A549 (cell line): Measurements from ENCODE around the gene TARDBP. TPM values are rescaled to one million over a fixed set of nuclear protein-coding genes. Genes with fewer than 3 reads are reported as not detected.

Experiments used
- ATAC-seq, 2 experiments: fragments of 200-7000 bp in 1 of 2; fragments of >200 bp in 1 of 2; cut with Nextera tagmentation in 1 of 2; cut with Tn5 transposase in 1 of 2; 3 replicates each; pipeline versions ENCODE4 v1.8.0 to v1.9.1; 2018 to 2020; ENCODE audit warnings: mild to moderate bottlenecking in 1 of 2, moderate library complexity in 1 of 2
- CTCF ChIA-PET: fragments of 300-600 bp; sonication (Branson Sonifier 250); formaldehyde crosslinking; extraction: SDS; loops from one replicate; lab custom pipeline; 2021; ENCODE audit warnings: antibody characterized with exemption, inconsistent platforms; lab: Yijun Ruan, JAX
- POLR2A ChIA-PET: fragments of 350-600 bp; formaldehyde crosslinking; extraction: SDS; loops from one replicate; lab custom pipeline; 2021; ENCODE audit warnings: antibody characterized with exemption, inconsistent platforms; lab: Yijun Ruan, JAX
- DNase-seq, 2 experiments: peaks; one replicate each; pipeline versions ENCODE4 v3.0.0 to v3.0.0-alpha.2; 2011 to 2016; ENCODE audit warnings: low read depth in 1 of 2, low spot score in 1 of 2
- FAIRE-seq: peaks from 2 replicates; lab custom pipeline; 2011; peaks lifted over from hg19 to GRCh38; lab: Jason Lieb, UNC
- H3K27ac ChIP-seq, 2 experiments: fragments of >200 bp; sonication (Bioruptor Twin); formaldehyde crosslinking; 3 replicates each; pipeline ENCODE4 v1.5.1; 2016 to 2017
- H3K4me1 ChIP-seq: fragments of >200 bp; sonication (Bioruptor Twin); formaldehyde crosslinking; 3 replicates; pipeline ENCODE4 v1.6.1; 2016
- H3K4me2 ChIP-seq: fragments of >200 bp; sonication (Bioruptor Twin); formaldehyde crosslinking; 3 replicates; pipeline ENCODE4 v1.6.1; 2016
- H3K4me3 ChIP-seq: fragments of >200 bp; sonication (Bioruptor Twin); formaldehyde crosslinking; 3 replicates; pipeline ENCODE4 v1.5.1; 2016
- H3K9me3 ChIP-seq: fragments of >200 bp; sonication (Bioruptor Twin); formaldehyde crosslinking; 3 replicates; pipeline ENCODE4 v1.6.1; 2016
- CBX2 ChIP-seq: fragments of 200-600 bp; sonication (generic); IDR thresholded peaks from 2 replicates; pipeline ENCODE4 v1.6.1; 2016; ENCODE audit warnings: low read depth, mild to moderate bottlenecking, borderline replicate concordance
- CHD4 ChIP-seq: fragments of 200-600 bp; sonication (generic); IDR thresholded peaks from 2 replicates; pipeline ENCODE4 v1.6.1; 2016; ENCODE audit warnings: antibody characterized with exemption, mild to moderate bottlenecking, borderline replicate concordance
- EHF ChIP-seq: fragments of 250-450 bp; sonication (Bioruptor Pico); IDR thresholded peaks from 2 replicates; pipeline ENCODE4 v1.5.0; 2020; ENCODE audit warnings: mild to moderate bottlenecking
- FOSL2 ChIP-seq, 2 experiments: fragments of 450-650 bp in 1 of 2; fragments of >200 bp in 1 of 2; sonication (Bioruptor Twin) in 1 of 2; formaldehyde crosslinking; IDR thresholded peaks; 2 replicates each; pipeline versions ENCODE4 v1.5.0 to v1.6.1; 2016 to 2020; ENCODE audit warnings: mild to moderate bottlenecking in 1 of 2, moderate library complexity in 1 of 2
- FOXS1 ChIP-seq: fragments of 250-450 bp; sonication (Bioruptor Pico); IDR thresholded peaks from 2 replicates; pipeline ENCODE4 v1.5.0; 2020; ENCODE audit warnings: mild to moderate bottlenecking, moderate library complexity
- HEYL ChIP-seq: fragments of 250-450 bp; sonication (Bioruptor Pico); IDR thresholded peaks from 2 replicates; pipeline ENCODE4 v1.8.0; 2021; ENCODE audit warnings: mild to moderate bottlenecking, moderate library complexity
- JUN ChIP-seq, 2 experiments: fragments of >200 bp; sonication (Bioruptor Twin); formaldehyde crosslinking; IDR thresholded peaks; 2 replicates in 1 of 2; 3 replicates in 1 of 2; pipeline ENCODE4 v1.6.1; 2016 to 2017
- KDM1A ChIP-seq: fragments of 200-600 bp; sonication (generic); IDR thresholded peaks from 2 replicates; pipeline ENCODE4 v1.6.1; 2016; ENCODE audit warnings: low read depth, mild to moderate bottlenecking
- MAFK ChIP-seq: fragments of 450-650 bp; IDR thresholded peaks from 2 replicates; pipeline ENCODE4 v1.6.1; 2014; ENCODE audit not compliant: partially characterized antibody
- MAZ ChIP-seq: fragments of 150-350 bp; IDR thresholded peaks from 2 replicates; pipeline ENCODE4 v1.6.1; 2014; ENCODE audit warnings: antibody characterized with exemption, low read depth, low read length, borderline replicate concordance
- MYC ChIP-seq: IDR thresholded peaks from 2 replicates; pipeline ENCODE4 v1.6.1; 2012; ENCODE audit warnings: mild to moderate bottlenecking, inconsistent platforms, low read length, improper control_type of control experiment, borderline replicate concordance
- NFE2L2 ChIP-seq: fragments of 150-350 bp; conservative IDR thresholded peaks from 2 replicates; pipeline ENCODE4 v1.6.1; 2014; ENCODE audit warnings: low read length
- NR3C1 ChIP-seq: fragments of >200 bp; sonication (Bioruptor Twin); formaldehyde crosslinking; IDR thresholded peaks from 3 replicates; pipeline ENCODE4 v1.6.1; 2017
- PHF8 ChIP-seq: fragments of 200-600 bp; sonication (generic); IDR thresholded peaks from 2 replicates; pipeline ENCODE4 v1.6.1; 2016; ENCODE audit warnings: low read depth, mild to moderate bottlenecking, antibody characterized with exemption, moderate library complexity, borderline replicate concordance
- POLR2A ChIP-seq: IDR thresholded peaks from 2 replicates; pipeline ENCODE4 v1.6.1; 2012; ENCODE audit warnings: mild to moderate bottlenecking, low read length
- POLR2AphosphoS2 ChIP-seq: conservative IDR thresholded peaks from 2 replicates; pipeline ENCODE4 v1.6.1; 2012; ENCODE audit warnings: low read length, improper control_type of control experiment, inconsistent platforms
- RARB ChIP-seq: fragments of 250-450 bp; sonication (Bioruptor Pico); IDR thresholded peaks from 2 replicates; pipeline ENCODE4 v1.8.0; 2021; ENCODE audit warnings: mild to moderate bottlenecking, moderate library complexity
- SMC3 ChIP-seq: fragments of >200 bp; sonication (Bioruptor Twin); formaldehyde crosslinking; IDR thresholded peaks from 3 replicates; pipeline ENCODE4 v1.6.1; 2018; ENCODE audit warnings: inconsistent platforms
- TFCP2L1 ChIP-seq: fragments of 250-450 bp; sonication (Bioruptor Pico); IDR thresholded peaks from 2 replicates; pipeline ENCODE4 v1.5.0; 2021; ENCODE audit warnings: mild to moderate bottlenecking
- TP53 ChIP-seq: fragments of 250-450 bp; sonication (Bioruptor Pico); IDR thresholded peaks from 2 replicates; pipeline ENCODE4 v1.5.0; 2021; ENCODE audit warnings: mild to moderate bottlenecking, moderate library complexity
- ZFP36 ChIP-seq: fragments of 450-650 bp; IDR thresholded peaks from 2 replicates; pipeline ENCODE4 v1.6.1; 2014; ENCODE audit warnings: borderline replicate concordance; ENCODE audit not compliant: partially characterized antibody
- ZNF302 ChIP-seq: fragments of 250-450 bp; sonication (Bioruptor Pico); IDR thresholded peaks from 2 replicates; pipeline ENCODE4 v1.9.0; 2021; ENCODE audit warnings: inconsistent platforms, mild to moderate bottlenecking, moderate library complexity
- WGBS: methylation state at CpG from one replicate; pipeline ENCODE4 v1.1.6; 2017; ENCODE audit errors: missing lambda C conversion rate; 5-methylcytosine and 5-hydroxymethylcytosine counted together
- polyA plus RNA-seq, 4 experiments: library from polyadenylated mRNA; depleted of rRNA in 3 of 4; stranded (reverse); fragments of >200 nt; fragmentation: RNase III in 1 of 4; extraction: RNeasy Plus Mini Kit Qiagen cat#74134 plus additional on column Dnase treatment in 1 of 4; gene quantifications; 2 replicates in 3 of 4; 3 replicates in 1 of 4; pipeline ENCODE4 v1.2.3, GENCODE V29; 2011 to 2017
- TF ChIP-seq, protein P1 (sequence below): IDR thresholded peaks from 2 replicates; pipeline ENCODE4 v1.6.1; 2012; ENCODE audit warnings: low read depth, borderline replicate concordance
- TF ChIP-seq, protein P2 (sequence below): IDR thresholded peaks from 2 replicates; pipeline ENCODE4 v1.6.1; 2012
- TF ChIP-seq, protein P3 (sequence below): fragments of 250-450 bp; sonication (Bioruptor Pico); IDR thresholded peaks from 2 replicates; pipeline ENCODE4 v1.5.0; 2020; ENCODE audit warnings: low read depth, mild to moderate bottlenecking, moderate library complexity
- TF ChIP-seq, protein P4 (sequence below): fragments of 250-450 bp; sonication (Bioruptor Pico); IDR thresholded peaks from 2 replicates; pipeline ENCODE4 v1.5.0; 2021; ENCODE audit warnings: mild to moderate bottlenecking, moderate library complexity, borderline replicate concordance

TARDBP gene
- polyA plus RNA-seq, 2 of the 4 experiments (the other 2 are of a cell fraction) = 264 to 299 TPM

DNA sequence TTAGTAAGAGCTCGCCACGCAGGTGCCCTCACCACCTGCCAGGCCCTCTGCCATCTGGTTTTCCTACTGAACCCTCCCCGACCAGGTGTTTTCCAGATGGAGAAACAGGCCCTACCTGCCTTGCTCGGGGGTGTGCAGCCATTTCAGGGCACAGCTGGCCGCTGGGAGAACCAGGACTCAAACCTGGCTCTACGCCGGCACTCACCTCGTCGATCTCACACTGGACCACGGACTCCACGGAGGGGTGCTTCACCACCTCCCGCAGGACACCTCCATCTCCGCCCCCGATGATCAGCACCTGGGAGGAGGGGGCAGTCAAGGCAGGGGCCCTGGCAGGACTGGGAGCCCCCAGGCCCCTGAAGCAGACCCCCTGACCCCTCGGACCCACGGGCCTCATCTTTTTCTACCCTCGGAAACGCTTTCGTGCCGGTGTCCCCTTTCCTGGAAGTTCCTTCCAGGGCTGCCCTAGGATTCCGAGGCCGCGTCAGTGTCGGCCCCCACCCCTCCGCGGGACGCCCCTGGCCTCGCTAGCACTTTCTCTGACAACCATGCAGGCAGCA, 46.2 kb downstream of the TARDBP start:
- DNase-seq (no peak), ATAC-seq (no peak), FAIRE-seq (no peak)
- H3K4me2 ChIP-seq = peak overlapping the region; percentile 91
- H3K4me1 ChIP-seq = peaks cover 9% of the 10 kb centered on the region; the same call in 2 of the 3 replicates
- H3K9me3 ChIP-seq = no peaks in the 10 kb centered on the region
- POLR2A ChIA-PET = no interaction called here
- CTCF ChIA-PET = interaction anchor here (0.7 to 4.8 kb wide), 4 partner anchors 18 to 584 kb away, joined by 3 to 33 read pairs (median 4); no protein-coding TSS in a partner anchor
- H3K4me3 ChIP-seq = peak overlapping the region; percentile 97
- peak overlapping the region; percentile 95 to 100 for H3K27ac ChIP-seq
- TF ChIP-seq, protein P1, sequence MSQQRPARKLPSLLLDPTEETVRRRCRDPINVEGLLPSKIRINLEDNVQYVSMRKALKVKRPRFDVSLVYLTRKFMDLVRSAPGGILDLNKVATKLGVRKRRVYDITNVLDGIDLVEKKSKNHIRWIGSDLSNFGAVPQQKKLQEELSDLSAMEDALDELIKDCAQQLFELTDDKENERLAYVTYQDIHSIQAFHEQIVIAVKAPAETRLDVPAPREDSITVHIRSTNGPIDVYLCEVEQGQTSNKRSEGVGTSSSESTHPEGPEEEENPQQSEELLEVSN = no peak
- TF ChIP-seq ZNF302 (CRISPR knock-in tag) (no peak), TFCP2L1 (no peak), PHF8 (no peak), MAZ (no peak), FOXS1 (CRISPR knock-in tag) (no peak), TP53 (no peak), FOSL2 (IDR thresholded peaks at IDR 0.05) (no peak), FOSL2 (CRISPR knock-in tag; IDR thresholded peaks at IDR 0.05) (no peak), EHF (CRISPR knock-in tag) (no peak)
- 46% methylated on average over 12 of the region's 28 CpGs for WGBS

DNA sequence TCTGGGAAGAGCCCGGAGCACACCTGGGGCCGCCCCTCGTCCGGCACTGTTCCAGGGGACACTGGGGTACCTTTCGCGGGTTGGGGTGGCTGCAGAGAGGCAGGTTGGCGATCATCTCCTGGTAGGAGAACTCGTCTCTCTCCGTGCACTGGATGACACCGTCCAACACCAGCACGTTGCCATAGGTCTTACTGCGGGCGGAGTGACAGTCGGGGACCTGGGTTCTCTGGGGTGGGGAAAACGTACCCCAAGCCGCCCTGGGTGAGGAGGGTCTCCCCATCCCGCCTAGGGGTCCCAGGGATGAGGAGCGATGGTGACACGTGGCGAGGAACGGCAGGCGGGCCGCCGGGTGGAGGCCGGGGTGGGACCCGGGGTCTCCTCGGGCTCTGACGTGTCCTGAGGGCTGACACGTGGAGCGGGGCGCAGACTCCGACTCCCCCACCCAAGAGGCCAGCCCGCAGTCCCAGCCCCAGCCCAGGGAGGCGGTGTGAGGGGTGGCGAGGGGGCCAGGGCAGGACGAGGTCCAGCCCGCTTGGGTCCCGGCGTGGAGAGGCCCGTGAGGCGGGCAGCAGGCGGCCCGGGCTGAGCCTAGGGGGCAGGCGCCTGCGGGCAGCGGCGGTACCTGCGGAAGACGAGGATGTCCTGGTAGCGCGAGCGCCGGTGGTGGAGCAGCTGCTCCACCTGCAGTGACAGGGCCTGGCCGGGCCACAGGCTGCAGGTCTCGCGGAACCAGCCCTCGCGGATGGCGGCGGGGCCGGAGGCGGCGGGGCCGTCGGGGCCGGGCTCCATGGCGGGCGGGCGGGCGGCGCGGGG, 46.9 kb downstream of the TARDBP start:
- peak; percentile 14 to 47 for ATAC-seq
- Histone ChIP-seq H3K9me3 (no peaks in the 10 kb centered on the region), H3K27ac (peak overlapping the region; percentile 95 to 100), H3K4me1 (peaks cover 9% of the 10 kb centered on the region; the same call in 2 of the 3 replicates)
- ChIA-PET CTCF (interaction anchor here (0.6 to 4.8 kb wide), 3 partner anchors 19 to 21 kb away, joined by 3 to 33 read pairs (median 15); no protein-coding TSS in a partner anchor), POLR2A (interaction anchor here (0.6 to 1.0 kb wide), 2 partner anchors 9 to 21 kb away, joined by 3 read pairs; no protein-coding TSS in a partner anchor)
- WGBS = 0% methylated on average over 5 of the region's 72 CpGs
- no peak for DNase-seq
- TF ChIP-seq, protein P2, sequence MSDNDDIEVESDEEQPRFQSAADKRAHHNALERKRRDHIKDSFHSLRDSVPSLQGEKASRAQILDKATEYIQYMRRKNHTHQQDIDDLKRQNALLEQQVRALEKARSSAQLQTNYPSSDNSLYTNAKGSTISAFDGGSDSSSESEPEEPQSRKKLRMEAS = peak; percentile 72
- TF ChIP-seq CBX2 = no peak
- peak; percentile 31; the same call in 1 of the 2 replicates for TF ChIP-seq PHF8
- TF ChIP-seq, all 56 proteins: peak for 2
- Histone ChIP-seq H3K4me3 (peak overlapping the region; percentile 97), H3K4me2 (peak overlapping the region; percentile 91)
- FAIRE-seq = no peak

DNA sequence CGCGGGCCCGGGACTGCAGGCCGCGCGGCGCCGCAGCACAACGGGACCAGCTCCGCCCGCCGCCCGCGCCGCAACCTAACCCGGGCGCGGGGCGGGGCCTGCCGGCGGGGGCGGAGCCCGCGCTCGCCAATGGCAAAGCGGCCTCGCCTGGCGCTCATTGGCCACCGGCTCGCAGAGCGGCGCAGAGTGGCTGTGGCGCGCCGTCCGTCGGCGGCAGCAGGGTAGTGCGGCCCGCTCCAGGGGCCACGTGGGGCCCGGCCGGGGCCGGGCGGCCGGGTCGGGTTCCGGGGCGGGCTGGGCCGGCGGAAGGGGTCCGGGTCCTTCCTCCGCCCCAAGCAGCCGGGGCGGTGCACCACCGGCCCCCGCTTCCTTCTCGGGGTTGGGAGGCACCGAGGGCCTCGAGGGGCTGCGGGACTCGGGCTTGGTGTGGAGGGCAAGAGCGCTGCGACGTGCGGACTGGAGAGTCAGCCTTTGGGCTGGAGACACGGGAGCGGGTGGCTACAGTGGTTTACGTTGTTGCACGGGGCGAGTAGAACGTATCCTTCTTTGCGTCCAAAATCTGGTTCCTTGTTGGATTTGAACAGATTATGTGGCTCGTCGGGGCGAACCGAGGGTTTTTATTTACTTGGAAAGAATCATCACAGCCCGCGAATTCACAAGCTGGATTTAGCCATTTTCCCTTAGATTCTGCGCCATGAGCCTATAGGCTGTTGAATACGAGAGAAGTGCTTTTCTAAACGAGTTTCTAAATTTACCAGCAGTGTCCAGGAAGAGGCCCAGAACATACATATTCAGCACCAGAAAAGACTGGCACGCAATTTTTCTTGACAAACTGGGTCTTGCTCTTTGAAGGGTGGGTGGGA, 47.7 kb downstream of the TARDBP start, which contains the start of gene SRM:
TSS of gene SRM (minus strand) at position 51 of the 863 bp plus-strand sequence. CDS start 75 bp downstream, outside the sequence.
- ATAC-seq (peak; percentile 95 to 97), FAIRE-seq (no peak), DNase-seq (peak; percentile 83 to 89)
- ChIA-PET CTCF (interaction anchor here (0.6 to 2.8 kb wide), 3 partner anchors 20 to 22 kb away, joined by 3 to 15 read pairs (median 3); no protein-coding TSS in a partner anchor), POLR2A (interaction anchor here (0.6 to 1.0 kb wide), 2 partner anchors 8 to 22 kb away, joined by 3 read pairs; no protein-coding TSS in a partner anchor)
- Histone ChIP-seq H3K27ac (peak within 1 kb of the TSS; percentile 95 to 100), H3K4me1 (peaks cover 9% of the 10 kb centered on the region; the same call in 2 of the 3 replicates), H3K4me2 (peak within 1 kb of the TSS; percentile 91), H3K9me3 (no peaks in the 10 kb centered on the region), H3K4me3 (peak within 1 kb of the TSS; percentile 97)
- WGBS = 2% methylated on average over 10 of the region's 83 CpGs
- no peak for TF ChIP-seq HEYL (CRISPR knock-in tag)
- TF ChIP-seq JUN (IDR thresholded peaks at IDR 0.05) = peak; percentile 31 to 54; a peak in 2 of 5 replicates
- TF ChIP-seq CHD4 = no peak
- peak; percentile 75; the same call in 1 of the 2 replicates for TF ChIP-seq MYC
- no peak for TF ChIP-seq FOXS1 (CRISPR knock-in tag)
- no peak for TF ChIP-seq NFE2L2
- TF ChIP-seq, protein P3, sequence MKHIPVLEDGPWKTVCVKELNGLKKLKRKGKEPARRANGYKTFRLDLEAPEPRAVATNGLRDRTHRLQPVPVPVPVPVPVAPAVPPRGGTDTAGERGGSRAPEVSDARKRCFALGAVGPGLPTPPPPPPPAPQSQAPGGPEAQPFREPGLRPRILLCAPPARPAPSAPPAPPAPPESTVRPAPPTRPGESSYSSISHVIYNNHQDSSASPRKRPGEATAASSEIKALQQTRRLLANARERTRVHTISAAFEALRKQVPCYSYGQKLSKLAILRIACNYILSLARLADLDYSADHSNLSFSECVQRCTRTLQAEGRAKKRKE (CRISPR knock-in tag) = no peak
- no peak for TF ChIP-seq ZFP36
- no peak for TF ChIP-seq NR3C1
- no peak for TF ChIP-seq FOSL2 (IDR thresholded peaks at IDR 0.05)
- no peak for TF ChIP-seq FOSL2 (CRISPR knock-in tag; IDR thresholded peaks at IDR 0.05)
- TF ChIP-seq POLR2A = peak; percentile 82
- TF ChIP-seq, protein P4, sequence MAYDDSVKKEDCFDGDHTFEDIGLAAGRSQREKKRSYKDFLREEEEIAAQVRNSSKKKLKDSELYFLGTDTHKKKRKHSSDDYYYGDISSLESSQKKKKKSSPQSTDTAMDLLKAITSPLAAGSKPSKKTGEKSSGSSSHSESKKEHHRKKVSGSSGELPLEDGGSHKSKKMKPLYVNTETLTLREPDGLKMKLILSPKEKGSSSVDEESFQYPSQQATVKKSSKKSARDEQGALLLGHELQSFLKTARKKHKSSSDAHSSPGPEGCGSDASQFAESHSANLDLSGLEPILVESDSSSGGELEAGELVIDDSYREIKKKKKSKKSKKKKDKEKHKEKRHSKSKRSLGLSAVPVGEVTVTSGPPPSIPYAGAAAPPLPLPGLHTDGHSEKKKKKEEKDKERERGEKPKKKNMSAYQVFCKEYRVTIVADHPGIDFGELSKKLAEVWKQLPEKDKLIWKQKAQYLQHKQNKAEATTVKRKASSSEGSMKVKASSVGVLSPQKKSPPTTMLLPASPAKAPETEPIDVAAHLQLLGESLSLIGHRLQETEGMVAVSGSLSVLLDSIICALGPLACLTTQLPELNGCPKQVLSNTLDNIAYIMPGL = no peak
- TF ChIP-seq SMC3 = no peak
- no peak for TF ChIP-seq RARB
- TF ChIP-seq PHF8 = peak; percentile 43; the same call in 1 of the 2 replicates
- TF ChIP-seq KDM1A = no peak
- no peak for TF ChIP-seq MAFK
- no peak for TF ChIP-seq POLR2AphosphoS2
